H1 (cell line): ENCODE data around the gene ANKRD60. TPM values are rescaled to one million over a fixed set of nuclear protein-coding genes. Genes with fewer than 3 reads are reported as not detected.

Source experiments
- BCL11A ChIP-seq, 2 experiments: IDR thresholded peaks; one replicate each; pipeline ENCODE4 v1.6.1; 2011; ENCODE audit warnings: low read depth in 2 of 2, low read length in 2 of 2, mild to moderate bottlenecking in 2 of 2
- HDAC6 ChIP-seq: IDR thresholded peaks from one replicate; pipeline ENCODE4 v1.7.1; 2012; ENCODE audit warnings: low read depth, mild to moderate bottlenecking, inconsistent platforms, low read length, moderate library complexity
- PHF8 ChIP-seq: fragments of 200-600 bp; sonication (generic); conservative IDR thresholded peaks from 2 replicates; pipeline ENCODE4 v1.7.1; 2012; ENCODE audit warnings: low read depth, mild to moderate bottlenecking, inconsistent platforms, low read length, moderate library complexity
- SUZ12 ChIP-seq: fragments of 200-600 bp; sonication (generic); IDR thresholded peaks from 2 replicates; pipeline ENCODE4 v1.6.1; 2012; ENCODE audit warnings: mild to moderate bottlenecking, inconsistent platforms, low read length, moderate library complexity, mixed read lengths
- YY1 ChIP-seq: IDR thresholded peaks from 2 replicates; pipeline ENCODE4 v1.6.1; 2011; ENCODE audit warnings: low read depth, mild to moderate bottlenecking, low read length
- polyA plus RNA-seq, 7 experiments: library from polyadenylated mRNA; depleted of rRNA in 3 of 7; stranded (reverse) in 5 of 7; unstranded in 2 of 7; fragments of >200 nt in 5 of 7; fragments of 200-250 nt in 2 of 7; gene quantifications; 1 replicate in 5 of 7; 2 replicates in 1 of 7; 4 replicates in 1 of 7; pipeline versions ENCODE4 v1.2.1 to v1.2.3, GENCODE V29; 2011 to 2013; ENCODE audit warnings: missing spikeins in 2 of 7, mixed read lengths in 2 of 7
- total RNA-seq: library from RNA; stranded (reverse); fragmentation: NEBNext Ultra II Directional; extraction: Animal tissue kit (Norgen Biotek cat#: 25700); gene quantifications from 2 replicates; pipeline ENCODE4 v1.2.1, GENCODE V29; 2021

The ANKRD60 gene
- total and polyA plus RNA-seq, 2 of the 8 experiments (the other 6 are each of a cell fraction or from before 2014, with no cell fraction given): not detected

DNA sequence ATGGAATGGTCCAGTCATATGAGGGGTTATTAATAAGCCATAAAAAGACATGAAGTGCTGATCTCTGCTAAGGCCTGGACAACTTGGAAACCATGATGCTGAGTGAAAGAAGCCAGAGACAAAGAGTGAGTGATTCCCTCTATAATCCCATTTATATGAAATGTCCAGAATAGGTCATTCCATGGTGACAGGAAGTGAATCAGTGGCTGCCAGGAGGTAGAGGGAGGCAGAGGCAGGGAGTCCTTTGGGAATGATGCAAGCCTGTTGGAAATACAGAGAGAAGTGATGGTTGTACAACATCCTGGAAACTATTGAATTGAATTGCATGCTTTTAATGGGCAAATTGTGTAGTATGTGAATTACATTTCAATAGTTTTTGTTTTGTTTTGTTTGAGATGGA, 26.4 kb downstream of the ANKRD60 start (continued):
- no peak for TF ChIP-seq SUZ12
- no peak for TF ChIP-seq PHF8
- TF ChIP-seq HDAC6: no peak
- TF ChIP-seq YY1: no peak
- no peak for TF ChIP-seq BCL11A (IDR thresholded peaks at IDR 0.05; ENCODE audit: low read depth in 2 of 2, low read length in 2 of 2)
- TF ChIP-seq, all 59 proteins: peak for 0
